SH-SY5Y (cell line): ENCODE measurements around the gene C22orf15.

Experiments used
- GATA2 ChIP-seq: IDR thresholded peaks from 2 replicates; pipeline ENCODE4 v1.6.1; 2011; ENCODE audit warnings: mild to moderate bottlenecking, low read depth, low read length
- GATA3 ChIP-seq: IDR thresholded peaks from 2 replicates; pipeline ENCODE4 v1.6.1; 2011; ENCODE audit warnings: low read depth, mild to moderate bottlenecking, low read length, moderate library complexity

- no peak for TF ChIP-seq GATA2
- no peak for TF ChIP-seq GATA3
These were observed 5.9 kb upstream of the C22orf15 start for GRCh38 chr22:23756891-23757290.
